A549 (cell line): ENCODE measurements around the gene MARCKSL1. TPM values are rescaled to one million over a fixed set of nuclear protein-coding genes. Genes with fewer than 3 reads are reported as not detected.

Experiments used
- ATAC-seq, 2 experiments: fragments of 200-7000 bp in 1 of 2; fragments of >200 bp in 1 of 2; cut with Nextera tagmentation in 1 of 2; cut with Tn5 transposase in 1 of 2; 3 replicates each; pipeline versions ENCODE4 v1.8.0 to v1.9.1; 2018 to 2020; ENCODE audit warnings: mild to moderate bottlenecking in 1 of 2, moderate library complexity in 1 of 2
- CTCF ChIA-PET: fragments of 300-600 bp; sonication (Branson Sonifier 250); formaldehyde crosslinking; extraction: SDS; loops from one replicate; lab custom pipeline; 2021; ENCODE audit warnings: antibody characterized with exemption, inconsistent platforms; lab: Yijun Ruan, JAX
- POLR2A ChIA-PET: fragments of 350-600 bp; formaldehyde crosslinking; extraction: SDS; loops from one replicate; lab custom pipeline; 2021; ENCODE audit warnings: antibody characterized with exemption, inconsistent platforms; lab: Yijun Ruan, JAX
- DNase-seq, 2 experiments: peaks; one replicate each; pipeline versions ENCODE4 v3.0.0 to v3.0.0-alpha.2; 2011 to 2016; ENCODE audit warnings: low read depth in 1 of 2, low spot score in 1 of 2
- FAIRE-seq: peaks from 2 replicates; lab custom pipeline; 2011; peaks lifted over from hg19 to GRCh38; lab: Jason Lieb, UNC
- H3K27ac ChIP-seq, 2 experiments: fragments of >200 bp; sonication (Bioruptor Twin); formaldehyde crosslinking; 3 replicates each; pipeline ENCODE4 v1.5.1; 2016 to 2017
- H3K4me1 ChIP-seq: fragments of >200 bp; sonication (Bioruptor Twin); formaldehyde crosslinking; 3 replicates; pipeline ENCODE4 v1.6.1; 2016
- H3K4me2 ChIP-seq: fragments of >200 bp; sonication (Bioruptor Twin); formaldehyde crosslinking; 3 replicates; pipeline ENCODE4 v1.6.1; 2016
- H3K4me3 ChIP-seq: fragments of >200 bp; sonication (Bioruptor Twin); formaldehyde crosslinking; 3 replicates; pipeline ENCODE4 v1.5.1; 2016
- H3K9me3 ChIP-seq: fragments of >200 bp; sonication (Bioruptor Twin); formaldehyde crosslinking; 3 replicates; pipeline ENCODE4 v1.6.1; 2016
- CHD2 ChIP-seq: fragments of 150-350 bp; IDR thresholded peaks from 2 replicates; pipeline ENCODE4 v1.6.1; 2014; ENCODE audit warnings: low read length; ENCODE audit not compliant: partially characterized antibody
- EHF ChIP-seq: fragments of 250-450 bp; sonication (Bioruptor Pico); IDR thresholded peaks from 2 replicates; pipeline ENCODE4 v1.5.0; 2020; ENCODE audit warnings: mild to moderate bottlenecking
- EP300 ChIP-seq, 2 experiments: fragments of >200 bp; sonication (Bioruptor Twin); formaldehyde crosslinking; IDR thresholded peaks; 2 replicates in 1 of 2; 3 replicates in 1 of 2; pipeline ENCODE4 v1.6.1; 2016 to 2017
- FOSB ChIP-seq: fragments of 250-450 bp; sonication (Bioruptor Pico); IDR thresholded peaks from 2 replicates; pipeline ENCODE4 v1.5.0; 2020; ENCODE audit warnings: mild to moderate bottlenecking, moderate library complexity
- FOXS1 ChIP-seq: fragments of 250-450 bp; sonication (Bioruptor Pico); IDR thresholded peaks from 2 replicates; pipeline ENCODE4 v1.5.0; 2020; ENCODE audit warnings: mild to moderate bottlenecking, moderate library complexity
- HEYL ChIP-seq: fragments of 250-450 bp; sonication (Bioruptor Pico); IDR thresholded peaks from 2 replicates; pipeline ENCODE4 v1.8.0; 2021; ENCODE audit warnings: mild to moderate bottlenecking, moderate library complexity
- HOXA7 ChIP-seq: fragments of 250-450 bp; sonication (Bioruptor Pico); IDR thresholded peaks from 2 replicates; pipeline ENCODE4 v1.5.0; 2020; ENCODE audit warnings: mild to moderate bottlenecking, moderate library complexity
- HOXB5 ChIP-seq: fragments of 250-450 bp; sonication (Bioruptor Pico); IDR thresholded peaks from 2 replicates; pipeline ENCODE4 v1.5.0; 2020; ENCODE audit warnings: mild to moderate bottlenecking, moderate library complexity
- JUNB ChIP-seq: fragments of >200 bp; sonication (Bioruptor Twin); formaldehyde crosslinking; IDR thresholded peaks from 2 replicates; pipeline ENCODE4 v1.6.1; 2016
- MAFK ChIP-seq: fragments of 450-650 bp; IDR thresholded peaks from 2 replicates; pipeline ENCODE4 v1.6.1; 2014; ENCODE audit not compliant: partially characterized antibody
- MYC ChIP-seq: IDR thresholded peaks from 2 replicates; pipeline ENCODE4 v1.6.1; 2012; ENCODE audit warnings: mild to moderate bottlenecking, inconsistent platforms, low read length, improper control_type of control experiment, borderline replicate concordance
- NPAS2 ChIP-seq: fragments of 250-450 bp; sonication (Bioruptor Pico); IDR thresholded peaks from 2 replicates; pipeline ENCODE4 v1.8.0; 2022; ENCODE audit warnings: mild to moderate bottlenecking, moderate library complexity, borderline replicate concordance
- NR3C1 ChIP-seq: fragments of >200 bp; sonication (Bioruptor Twin); formaldehyde crosslinking; IDR thresholded peaks from 3 replicates; pipeline ENCODE4 v1.6.1; 2017
- PHF8 ChIP-seq: fragments of 200-600 bp; sonication (generic); IDR thresholded peaks from 2 replicates; pipeline ENCODE4 v1.6.1; 2016; ENCODE audit warnings: low read depth, mild to moderate bottlenecking, antibody characterized with exemption, moderate library complexity, borderline replicate concordance
- RAD21 ChIP-seq, 2 experiments: fragments of >200 bp in 1 of 2; sonication (Bioruptor Twin) in 1 of 2; formaldehyde crosslinking in 1 of 2; IDR thresholded peaks in 1 of 2; conservative IDR thresholded peaks in 1 of 2; 2 replicates in 1 of 2; 3 replicates in 1 of 2; pipeline ENCODE4 v1.6.1; 2012 to 2018; ENCODE audit warnings: inconsistent platforms in 1 of 2
- RNF2 ChIP-seq: fragments of 200-600 bp; sonication (generic); IDR thresholded peaks from 2 replicates; pipeline ENCODE4 v1.6.1; 2016; ENCODE audit warnings: low read depth, mild to moderate bottlenecking, antibody characterized with exemption, moderate library complexity, borderline replicate concordance
- SREBF2 ChIP-seq: fragments of 450-650 bp; IDR thresholded peaks from 2 replicates; pipeline ENCODE4 v1.6.1; 2014; ENCODE audit warnings: mild to moderate bottlenecking, moderate library complexity
- TFCP2L1 ChIP-seq: fragments of 250-450 bp; sonication (Bioruptor Pico); IDR thresholded peaks from 2 replicates; pipeline ENCODE4 v1.5.0; 2021; ENCODE audit warnings: mild to moderate bottlenecking
- ZFP36 ChIP-seq: fragments of 450-650 bp; IDR thresholded peaks from 2 replicates; pipeline ENCODE4 v1.6.1; 2014; ENCODE audit warnings: borderline replicate concordance; ENCODE audit not compliant: partially characterized antibody
- ZSCAN20 ChIP-seq: fragments of 250-450 bp; sonication (Bioruptor Pico); IDR thresholded peaks from 2 replicates; pipeline ENCODE4 v1.8.0; 2022; ENCODE audit warnings: mild to moderate bottlenecking, moderate library complexity
- WGBS: methylation state at CpG from one replicate; pipeline ENCODE4 v1.1.6; 2017; ENCODE audit errors: missing lambda C conversion rate; 5-methylcytosine and 5-hydroxymethylcytosine counted together
- polyA plus RNA-seq, 4 experiments: library from polyadenylated mRNA; depleted of rRNA in 3 of 4; stranded (reverse); fragments of >200 nt; fragmentation: RNase III in 1 of 4; extraction: RNeasy Plus Mini Kit Qiagen cat#74134 plus additional on column Dnase treatment in 1 of 4; gene quantifications; 2 replicates in 3 of 4; 3 replicates in 1 of 4; pipeline ENCODE4 v1.2.3, GENCODE V29; 2011 to 2017
- TF ChIP-seq, protein P1 (sequence below): IDR thresholded peaks from 2 replicates; pipeline ENCODE4 v1.6.1; 2012
- TF ChIP-seq, protein P2 (sequence below): fragments of 200-600 bp; sonication (generic); IDR thresholded peaks from 2 replicates; pipeline ENCODE4 v1.6.1; 2016; ENCODE audit warnings: antibody characterized with exemption, mild to moderate bottlenecking, moderate library complexity
- TF ChIP-seq, protein P3 (sequence below): fragments of 150-350 bp; IDR thresholded peaks from 2 replicates; pipeline ENCODE4 v1.6.1; 2014; ENCODE audit warnings: low read depth, mild to moderate bottlenecking, low read length

Gene MARCKSL1
- polyA plus RNA-seq, 2 of the 4 experiments (the other 2 are of a cell fraction) = 62.6 to 73.2 TPM

DNA sequence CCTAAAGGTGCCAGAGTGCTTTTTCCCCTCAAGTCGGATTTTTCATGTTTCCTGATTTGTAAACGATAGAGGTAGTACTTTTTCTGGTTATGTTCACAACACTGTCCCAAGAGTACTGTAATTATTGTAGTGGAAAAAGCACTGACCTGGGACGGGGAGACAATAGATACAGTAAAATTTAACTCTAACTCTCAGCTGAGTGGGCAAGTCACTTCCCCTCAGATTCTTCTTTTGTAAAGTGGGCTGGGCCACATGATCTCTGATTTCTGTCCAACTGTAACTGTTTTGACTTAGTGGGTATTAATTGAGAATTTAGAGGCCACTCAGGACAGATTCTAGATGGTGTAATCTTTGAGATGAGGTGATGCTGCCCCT, 19.1 kb downstream of the MARCKSL1 start:
- Histone ChIP-seq H3K4me2 (no peak overlapping the region), H3K4me1 (peaks cover 12% of the 10 kb centered on the region), H3K9me3 (no peaks in the 10 kb centered on the region), H3K27ac (peak overlapping the region in 1 of 2 experiments; percentile 49; a peak in 1 of 6 replicates), H3K4me3 (no peak overlapping the region)
- ATAC-seq (no peak), FAIRE-seq (no peak), DNase-seq (no peak)
- WGBS = 69% methylated on average over 3 of the region's 3 CpGs
- TF ChIP-seq JUNB (no peak), TFCP2L1 (CRISPR knock-in tag) (no peak), MYC (no peak), SREBF2 (no peak), FOXS1 (CRISPR knock-in tag) (no peak), EP300 (IDR thresholded peaks at IDR 0.05) (no peak), PHF8 (no peak), RNF2 (no peak), RAD21 (conservative IDR thresholded peaks at IDR 0.05 in 1 of 2, IDR thresholded peaks at IDR 0.05 in 1 of 2) (no peak), HEYL (CRISPR knock-in tag) (no peak), HOXA7 (CRISPR knock-in tag) (no peak), EHF (CRISPR knock-in tag) (no peak), NPAS2 (CRISPR knock-in tag) (no peak)
- TF ChIP-seq, protein P1, sequence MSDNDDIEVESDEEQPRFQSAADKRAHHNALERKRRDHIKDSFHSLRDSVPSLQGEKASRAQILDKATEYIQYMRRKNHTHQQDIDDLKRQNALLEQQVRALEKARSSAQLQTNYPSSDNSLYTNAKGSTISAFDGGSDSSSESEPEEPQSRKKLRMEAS = no peak
- TF ChIP-seq, protein P2, sequence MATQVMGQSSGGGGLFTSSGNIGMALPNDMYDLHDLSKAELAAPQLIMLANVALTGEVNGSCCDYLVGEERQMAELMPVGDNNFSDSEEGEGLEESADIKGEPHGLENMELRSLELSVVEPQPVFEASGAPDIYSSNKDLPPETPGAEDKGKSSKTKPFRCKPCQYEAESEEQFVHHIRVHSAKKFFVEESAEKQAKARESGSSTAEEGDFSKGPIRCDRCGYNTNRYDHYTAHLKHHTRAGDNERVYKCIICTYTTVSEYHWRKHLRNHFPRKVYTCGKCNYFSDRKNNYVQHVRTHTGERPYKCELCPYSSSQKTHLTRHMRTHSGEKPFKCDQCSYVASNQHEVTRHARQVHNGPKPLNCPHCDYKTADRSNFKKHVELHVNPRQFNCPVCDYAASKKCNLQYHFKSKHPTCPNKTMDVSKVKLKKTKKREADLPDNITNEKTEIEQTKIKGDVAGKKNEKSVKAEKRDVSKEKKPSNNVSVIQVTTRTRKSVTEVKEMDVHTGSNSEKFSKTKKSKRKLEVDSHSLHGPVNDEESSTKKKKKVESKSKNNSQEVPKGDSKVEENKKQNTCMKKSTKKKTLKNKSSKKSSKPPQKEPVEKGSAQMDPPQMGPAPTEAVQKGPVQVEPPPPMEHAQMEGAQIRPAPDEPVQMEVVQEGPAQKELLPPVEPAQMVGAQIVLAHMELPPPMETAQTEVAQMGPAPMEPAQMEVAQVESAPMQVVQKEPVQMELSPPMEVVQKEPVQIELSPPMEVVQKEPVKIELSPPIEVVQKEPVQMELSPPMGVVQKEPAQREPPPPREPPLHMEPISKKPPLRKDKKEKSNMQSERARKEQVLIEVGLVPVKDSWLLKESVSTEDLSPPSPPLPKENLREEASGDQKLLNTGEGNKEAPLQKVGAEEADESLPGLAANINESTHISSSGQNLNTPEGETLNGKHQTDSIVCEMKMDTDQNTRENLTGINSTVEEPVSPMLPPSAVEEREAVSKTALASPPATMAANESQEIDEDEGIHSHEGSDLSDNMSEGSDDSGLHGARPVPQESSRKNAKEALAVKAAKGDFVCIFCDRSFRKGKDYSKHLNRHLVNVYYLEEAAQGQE = no peak
- POLR2A ChIA-PET = interaction anchor here (1.2 kb wide), 1 partner anchor 19 kb away, joined by 7 read pairs; the partner anchor contains the start of gene MARCKSL1
- CTCF ChIA-PET = interaction anchor here (0.7 to 4.0 kb wide), 17 partner anchors 10 to 136 kb away, joined by 3 to 30 read pairs (median 4); partner anchors contain the start of genes FAM167B, MARCKSL1 and TMEM234

DNA sequence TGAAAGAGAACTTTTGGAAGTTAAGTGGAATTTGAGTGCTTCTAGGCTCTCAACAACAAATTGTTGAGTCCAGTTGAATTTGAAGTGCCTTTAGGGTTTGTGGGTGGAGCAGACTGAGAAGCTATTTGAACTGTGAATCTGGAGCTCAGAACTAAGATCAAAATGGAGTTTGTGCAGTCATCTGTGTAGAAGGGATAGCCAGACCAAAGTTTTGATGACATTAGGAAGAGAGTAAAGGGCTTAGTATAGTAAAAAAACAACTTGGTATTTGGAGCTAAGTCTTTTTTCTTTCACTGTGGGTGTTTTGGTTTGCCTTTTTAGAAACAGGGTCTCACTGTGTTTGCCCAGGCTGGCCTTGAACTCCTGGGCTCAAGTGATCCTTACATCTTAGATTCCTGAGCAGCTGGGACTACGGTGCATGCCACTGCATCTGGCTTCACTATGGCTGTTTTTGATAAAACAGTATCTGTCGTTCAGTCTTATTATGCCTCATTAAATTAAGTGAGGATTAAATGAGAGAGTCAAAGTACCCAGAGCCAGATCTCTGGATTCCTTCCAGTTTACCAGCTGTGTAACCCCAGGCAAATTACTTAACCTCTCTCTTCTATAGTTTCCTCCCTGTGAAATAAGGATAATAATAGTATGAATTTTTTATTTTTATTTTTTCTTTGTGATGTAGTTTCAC, 24.2 kb downstream of the MARCKSL1 start:
- WGBS = 95% methylated on average over 2 of the region's 2 CpGs
- H3K27ac ChIP-seq = no peak overlapping the region
- DNase-seq = no peak
- no peak for ATAC-seq
- no peak for FAIRE-seq
- POLR2A ChIA-PET = interaction anchor here (0.7 kb wide), 1 partner anchor 11 kb away, joined by 3 read pairs; no protein-coding TSS in a partner anchor
- no peak overlapping the region for H3K4me2 ChIP-seq
- H3K9me3 ChIP-seq = no peaks in the 10 kb centered on the region
- peaks cover 29% of the 10 kb centered on the region; the same call in 2 of the 3 replicates for H3K4me1 ChIP-seq
- no peak overlapping the region for H3K4me3 ChIP-seq
- CTCF ChIA-PET = interaction anchor here (0.5 to 1.4 kb wide), 6 partner anchors 8 to 102 kb away, joined by 3 to 6 read pairs (median 4); no protein-coding TSS in a partner anchor
- TF ChIP-seq ZFP36 = no peak

DNA sequence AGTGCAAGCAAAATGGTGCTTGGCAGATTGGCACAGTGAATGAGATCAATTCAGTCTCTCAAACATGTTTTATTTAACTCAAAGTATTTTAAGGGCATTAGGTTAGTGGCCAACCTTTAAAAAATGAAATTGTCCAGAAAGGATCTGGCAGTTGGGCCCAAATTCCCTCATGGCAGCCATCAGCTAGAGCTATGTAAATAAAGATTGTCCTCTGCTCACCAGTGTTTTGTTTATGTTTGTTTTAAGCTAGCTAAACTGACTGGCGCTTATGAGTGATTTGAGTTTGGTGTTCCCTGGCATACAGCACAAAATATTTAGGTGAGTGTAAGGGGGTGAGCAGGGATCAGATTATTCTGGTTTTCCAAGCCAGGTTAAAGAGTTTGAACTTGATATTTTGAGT, 26.1 kb downstream of the MARCKSL1 start:
- no peak overlapping the region for H3K4me3 ChIP-seq
- no peak overlapping the region for H3K27ac ChIP-seq
- ChIA-PET POLR2A (no interaction called here), CTCF (no interaction called here)
- no peak for DNase-seq
- 35% methylated on average over 1 of the region's 1 CpG for WGBS
- TF ChIP-seq MAFK (no peak), HOXB5 (CRISPR knock-in tag) (no peak), FOSB (no peak), JUNB (no peak), NR3C1 (no peak), TFCP2L1 (CRISPR knock-in tag) (no peak), RNF2 (no peak), ZSCAN20 (CRISPR knock-in tag) (no peak), RAD21 (conservative IDR thresholded peaks at IDR 0.05 in 1 of 2, IDR thresholded peaks at IDR 0.05 in 1 of 2) (no peak), CHD2 (no peak)
- TF ChIP-seq, protein P3, sequence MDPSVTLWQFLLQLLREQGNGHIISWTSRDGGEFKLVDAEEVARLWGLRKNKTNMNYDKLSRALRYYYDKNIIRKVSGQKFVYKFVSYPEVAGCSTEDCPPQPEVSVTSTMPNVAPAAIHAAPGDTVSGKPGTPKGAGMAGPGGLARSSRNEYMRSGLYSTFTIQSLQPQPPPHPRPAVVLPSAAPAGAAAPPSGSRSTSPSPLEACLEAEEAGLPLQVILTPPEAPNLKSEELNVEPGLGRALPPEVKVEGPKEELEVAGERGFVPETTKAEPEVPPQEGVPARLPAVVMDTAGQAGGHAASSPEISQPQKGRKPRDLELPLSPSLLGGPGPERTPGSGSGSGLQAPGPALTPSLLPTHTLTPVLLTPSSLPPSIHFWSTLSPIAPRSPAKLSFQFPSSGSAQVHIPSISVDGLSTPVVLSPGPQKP = no peak
- H3K4me2 ChIP-seq = 0 out of 3 replicates have a peak overlapping the region, but pooled peaks have one; percentile 20
- no peak for ATAC-seq
- H3K9me3 ChIP-seq = peaks cover 8% of the 10 kb centered on the region; the same call in 1 of the 3 replicates
- H3K4me1 ChIP-seq = peaks cover 27% of the 10 kb centered on the region; the same call in 2 of the 3 replicates
- FAIRE-seq = no peak
